ENCODE measurements around the gene TMEM247.

DNA sequence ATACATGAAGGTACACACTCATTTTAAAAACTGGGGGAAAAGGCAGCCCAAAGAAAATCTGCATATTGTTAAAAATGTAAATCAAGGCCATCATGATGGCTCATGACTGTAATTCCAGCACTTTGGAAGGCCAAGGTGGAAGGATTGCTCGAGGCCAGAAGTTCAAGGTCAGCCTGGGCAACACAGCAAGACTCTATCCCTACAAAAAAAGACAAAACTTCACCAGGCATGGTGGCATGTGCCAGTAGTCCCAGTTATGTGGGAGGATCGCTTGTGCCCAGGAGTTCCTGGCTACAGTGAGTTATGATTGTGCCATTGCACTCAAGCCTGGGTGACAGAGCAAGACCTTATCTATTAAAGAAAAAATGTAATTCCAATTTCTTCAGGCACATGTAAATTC, 34.6 kb upstream of the TMEM247 start:
- TF ChIP-seq, protein P1, sequence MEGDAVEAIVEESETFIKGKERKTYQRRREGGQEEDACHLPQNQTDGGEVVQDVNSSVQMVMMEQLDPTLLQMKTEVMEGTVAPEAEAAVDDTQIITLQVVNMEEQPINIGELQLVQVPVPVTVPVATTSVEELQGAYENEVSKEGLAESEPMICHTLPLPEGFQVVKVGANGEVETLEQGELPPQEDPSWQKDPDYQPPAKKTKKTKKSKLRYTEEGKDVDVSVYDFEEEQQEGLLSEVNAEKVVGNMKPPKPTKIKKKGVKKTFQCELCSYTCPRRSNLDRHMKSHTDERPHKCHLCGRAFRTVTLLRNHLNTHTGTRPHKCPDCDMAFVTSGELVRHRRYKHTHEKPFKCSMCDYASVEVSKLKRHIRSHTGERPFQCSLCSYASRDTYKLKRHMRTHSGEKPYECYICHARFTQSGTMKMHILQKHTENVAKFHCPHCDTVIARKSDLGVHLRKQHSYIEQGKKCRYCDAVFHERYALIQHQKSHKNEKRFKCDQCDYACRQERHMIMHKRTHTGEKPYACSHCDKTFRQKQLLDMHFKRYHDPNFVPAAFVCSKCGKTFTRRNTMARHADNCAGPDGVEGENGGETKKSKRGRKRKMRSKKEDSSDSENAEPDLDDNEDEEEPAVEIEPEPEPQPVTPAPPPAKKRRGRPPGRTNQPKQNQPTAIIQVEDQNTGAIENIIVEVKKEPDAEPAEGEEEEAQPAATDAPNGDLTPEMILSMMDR (IDR thresholded peaks at IDR 0.05) = no peak
- no peak for TF ChIP-seq EP300 (IDR thresholded peaks at IDR 0.05; ENCODE audit: low read depth)
